ENCODE results near the gene SURF6.
"Not testable (repeated sequence)": the region's sequence is repeated elsewhere in the genome, so short reads cannot be mapped to it uniquely, and the experiment has no call there.

The SURF6 gene

GRCh38 chr9:133294257-133294656 lies 41.7 kb downstream of the SURF6 start:
- no peaks in the 10 kb centered on the region for H3K36me3 Mint-ChIP-seq (ENCODE audit: low read depth)
- H3K27me3 Mint-ChIP-seq (ENCODE audit: low read depth, poor library complexity) = peaks cover 56% of the 10 kb centered on the region
- peaks cover 73% of the 10 kb centered on the region for H3K9me3 Mint-ChIP-seq
- DNase-seq = no peak
- H3K4me1 Mint-ChIP-seq = no peaks in the 10 kb centered on the region
- no peak overlapping the region for H3K27ac Mint-ChIP-seq
- TF ChIP-seq, protein P1, sequence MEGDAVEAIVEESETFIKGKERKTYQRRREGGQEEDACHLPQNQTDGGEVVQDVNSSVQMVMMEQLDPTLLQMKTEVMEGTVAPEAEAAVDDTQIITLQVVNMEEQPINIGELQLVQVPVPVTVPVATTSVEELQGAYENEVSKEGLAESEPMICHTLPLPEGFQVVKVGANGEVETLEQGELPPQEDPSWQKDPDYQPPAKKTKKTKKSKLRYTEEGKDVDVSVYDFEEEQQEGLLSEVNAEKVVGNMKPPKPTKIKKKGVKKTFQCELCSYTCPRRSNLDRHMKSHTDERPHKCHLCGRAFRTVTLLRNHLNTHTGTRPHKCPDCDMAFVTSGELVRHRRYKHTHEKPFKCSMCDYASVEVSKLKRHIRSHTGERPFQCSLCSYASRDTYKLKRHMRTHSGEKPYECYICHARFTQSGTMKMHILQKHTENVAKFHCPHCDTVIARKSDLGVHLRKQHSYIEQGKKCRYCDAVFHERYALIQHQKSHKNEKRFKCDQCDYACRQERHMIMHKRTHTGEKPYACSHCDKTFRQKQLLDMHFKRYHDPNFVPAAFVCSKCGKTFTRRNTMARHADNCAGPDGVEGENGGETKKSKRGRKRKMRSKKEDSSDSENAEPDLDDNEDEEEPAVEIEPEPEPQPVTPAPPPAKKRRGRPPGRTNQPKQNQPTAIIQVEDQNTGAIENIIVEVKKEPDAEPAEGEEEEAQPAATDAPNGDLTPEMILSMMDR (IDR thresholded peaks at IDR 0.05) = no peak
- no peak overlapping the region for H3K4me3 Mint-ChIP-seq

- Mint-ChIP-seq H3K9me3 (peaks cover 90% of the 10 kb centered on the region), H3K4me1 (no peaks in the 10 kb centered on the region), H3K27ac (no peak overlapping the region), H3K27me3 (ENCODE audit: low read depth, poor library complexity) (peaks cover 40% of the 10 kb centered on the region), H3K36me3 (ENCODE audit: low read depth) (no peaks in the 10 kb centered on the region), H3K4me3 (no peak overlapping the region)
- TF ChIP-seq, protein P1 (IDR thresholded peaks at IDR 0.05) = no peak
- DNase-seq = no peak
Observed at GRCh38 chr9:133290751-133291302, 45.2 kb downstream of the SURF6 start.

GRCh38 chr9:133286523-133286922 lies 49.5 kb downstream of the SURF6 start:
- no peak overlapping the region for H3K27ac Mint-ChIP-seq
- TF ChIP-seq, protein P1 (IDR thresholded peaks at IDR 0.05) = no peak
- DNase-seq = no peak
- H3K4me1 Mint-ChIP-seq = no peaks in the 10 kb centered on the region
- no peaks in the 10 kb centered on the region for H3K36me3 Mint-ChIP-seq (ENCODE audit: low read depth)
- H3K9me3 Mint-ChIP-seq = peaks cover 53% of the 10 kb centered on the region
- peaks cover 13% of the 10 kb centered on the region for H3K27me3 Mint-ChIP-seq (ENCODE audit: low read depth, poor library complexity)
- H3K4me3 Mint-ChIP-seq = no peak overlapping the region

GRCh38 chr9:133285252-133285775 lies 50.7 kb downstream of the SURF6 start:
- Mint-ChIP-seq H3K9me3 (peaks cover 41% of the 10 kb centered on the region), H3K27me3 (ENCODE audit: low read depth, poor library complexity) (peaks cover 16% of the 10 kb centered on the region), H3K27ac (no peak overlapping the region), H3K4me1 (no peaks in the 10 kb centered on the region), H3K4me3 (no peak overlapping the region), H3K36me3 (ENCODE audit: low read depth) (no peaks in the 10 kb centered on the region)
- TF ChIP-seq, protein P1 (IDR thresholded peaks at IDR 0.05) = no peak
- no peak for DNase-seq

GRCh38 chr9:133284362-133284761 lies 51.6 kb downstream of the SURF6 start:
- Mint-ChIP-seq H3K4me1 (no peaks in the 10 kb centered on the region), H3K36me3 (ENCODE audit: low read depth) (no peaks in the 10 kb centered on the region)

GRCh38 chr9:133283255-133284032 lies 52.5 kb downstream of the SURF6 start:
- not testable (repeated sequence) for H3K4me1 Mint-ChIP-seq

More at GRCh38 chr9:133284362-133284761, 51.6 kb downstream of the SURF6 start:
- no peak for DNase-seq
- H3K27me3 Mint-ChIP-seq (ENCODE audit: low read depth, poor library complexity) = peaks cover 18% of the 10 kb centered on the region
- peak overlapping the region; percentile 39 for H3K27ac Mint-ChIP-seq
- H3K9me3 Mint-ChIP-seq = peaks cover 32% of the 10 kb centered on the region
- TF ChIP-seq, protein P1 (IDR thresholded peaks at IDR 0.05) = no peak
- H3K4me3 Mint-ChIP-seq = no peak overlapping the region

More at GRCh38 chr9:133283255-133284032, 52.5 kb downstream of the SURF6 start:
- H3K4me3 Mint-ChIP-seq; H3K27ac Mint-ChIP-seq; H3K36me3 Mint-ChIP-seq (ENCODE audit: low read depth); DNase-seq: not testable (repeated sequence)
- Mint-ChIP-seq H3K27me3 (ENCODE audit: low read depth, poor library complexity) (peaks cover 27% of the 10 kb centered on the region), H3K9me3 (peaks cover 32% of the 10 kb centered on the region)
